CD4-positive, alpha-beta T cell treated with Interleukin-17A for 1 hour (primary cell): Measurements from ENCODE around the gene LHFPL2.
"Not testable (repeated sequence)": the region's sequence is repeated elsewhere in the genome, so short reads cannot be mapped to it uniquely, and the experiment has no call there.

ENCODE experiments used
- DNase-seq: peaks from one replicate; pipeline ENCODE4 v3.0.0-alpha.2; 2020

The LHFPL2 gene

GRCh38 chr5:78648359-78649210 is at the start of gene LHFPL2:
LHFPL2 (minus strand) TSS chr5:78648772; CDS start chr5:78510213, 138,559 bp downstream.
- DNase-seq: no peak

GRCh38 chr5:78696637-78697036 is 48.1 kb upstream of the LHFPL2 start:
- DNase-seq: no peak

GRCh38 chr5:78696052-78696451 is 47.5 kb upstream of the LHFPL2 start:
- not testable (repeated sequence) for DNase-seq

DNA sequence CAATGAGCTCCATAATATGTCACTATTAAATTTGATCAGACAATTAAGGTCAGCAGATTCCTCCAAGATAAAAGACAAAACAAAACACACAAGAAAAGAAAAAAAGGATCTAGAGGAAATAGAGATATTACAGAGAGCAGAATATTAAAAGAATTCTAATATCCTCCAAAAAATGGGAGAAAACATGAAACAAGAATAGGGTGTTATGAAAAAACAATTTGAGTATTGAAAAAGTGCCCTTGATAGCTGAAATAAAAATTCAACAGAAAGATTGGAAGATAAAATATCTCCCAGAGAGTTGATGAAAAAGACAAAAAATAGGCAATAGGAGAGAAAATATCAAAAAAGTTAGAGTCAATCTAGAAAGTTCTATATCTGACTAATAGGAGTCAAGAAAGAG is 44.8 kb upstream of the LHFPL2 start:
- no peak for DNase-seq

GRCh38 chr5:78691084-78691960 is 42.8 kb upstream of the LHFPL2 start:
- no peak for DNase-seq

- DNase-seq: no peak
Observed at GRCh38 chr5:78690253-78690972, 41.8 kb upstream of the LHFPL2 start.

DNA sequence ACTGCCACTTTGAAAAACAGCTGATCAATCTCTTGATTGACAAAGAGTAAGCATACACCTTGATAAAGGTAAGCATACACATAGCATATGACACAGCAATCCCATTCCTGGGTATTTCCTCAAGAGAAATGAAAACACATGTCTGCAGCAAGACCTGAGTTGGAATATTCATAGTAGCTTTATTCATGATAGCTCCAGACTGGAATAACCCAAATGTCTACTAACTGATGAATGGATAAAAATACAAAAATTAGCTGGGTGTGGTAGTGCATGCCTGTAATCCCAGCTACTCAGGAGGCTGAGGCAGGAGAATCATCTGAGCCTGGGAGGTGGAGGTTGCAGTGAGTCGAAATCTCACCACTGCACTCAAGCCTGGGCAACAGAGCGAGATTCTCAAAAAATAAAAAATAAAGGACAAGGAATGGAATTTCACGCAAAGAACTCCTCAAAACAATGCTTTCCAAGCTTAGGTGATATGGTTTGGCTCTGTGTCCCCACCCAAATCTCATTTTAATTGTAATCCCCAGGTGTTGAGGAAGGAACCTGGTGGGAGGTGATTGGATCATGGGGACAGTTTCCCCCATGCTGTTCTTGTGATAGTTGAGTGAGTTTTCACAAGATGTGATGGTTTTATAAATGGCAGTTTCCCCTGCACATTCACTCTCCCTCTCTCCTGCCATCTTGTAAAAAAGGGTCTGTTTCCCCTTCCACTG is 41.1 kb upstream of the LHFPL2 start:
- no peak for DNase-seq

DNA sequence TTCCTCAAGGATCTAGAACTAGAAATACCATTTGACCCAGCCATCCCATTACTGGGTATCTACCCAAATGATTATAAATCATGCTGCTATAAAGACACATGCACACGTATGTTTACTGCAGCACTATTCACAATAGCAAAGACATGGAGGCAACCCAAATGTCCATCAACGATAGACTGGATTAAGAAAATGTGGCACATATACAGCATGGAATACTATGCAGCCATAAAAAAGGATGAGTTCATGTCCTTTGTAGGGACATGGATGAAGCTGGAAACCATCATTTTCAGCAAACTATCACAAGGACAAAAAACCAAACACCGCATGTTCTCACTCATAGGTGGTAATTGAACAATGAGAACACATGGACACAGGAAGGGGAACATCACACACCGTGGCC is 38.9 kb upstream of the LHFPL2 start:
- DNase-seq: not testable (repeated sequence)

GRCh38 chr5:78683905-78684304 is 35.3 kb upstream of the LHFPL2 start:
- not testable (repeated sequence) for DNase-seq

DNA sequence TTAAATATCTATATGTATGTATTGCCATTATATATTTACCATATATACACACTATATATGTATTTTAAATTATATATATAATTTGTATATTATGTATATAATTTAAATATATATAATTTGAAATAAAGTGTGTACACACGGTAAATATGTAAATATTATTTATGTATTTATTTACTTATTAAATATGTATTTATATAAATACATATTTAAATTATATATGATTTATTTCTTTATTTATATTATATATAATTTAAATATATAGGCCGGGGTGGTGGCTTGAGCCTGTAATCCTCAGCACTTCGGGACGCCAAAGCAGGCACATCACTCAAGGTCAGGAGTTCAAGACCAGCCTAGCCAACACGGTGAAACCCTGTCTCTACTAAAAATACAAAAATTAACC is 31.3 kb upstream of the LHFPL2 start:
- DNase-seq: no peak

- DNase-seq: no peak
Observed at GRCh38 chr5:78677777-78678668, 29.5 kb upstream of the LHFPL2 start.

GRCh38 chr5:78675956-78676730 is 27.6 kb upstream of the LHFPL2 start:
- DNase-seq: no peak

DNA sequence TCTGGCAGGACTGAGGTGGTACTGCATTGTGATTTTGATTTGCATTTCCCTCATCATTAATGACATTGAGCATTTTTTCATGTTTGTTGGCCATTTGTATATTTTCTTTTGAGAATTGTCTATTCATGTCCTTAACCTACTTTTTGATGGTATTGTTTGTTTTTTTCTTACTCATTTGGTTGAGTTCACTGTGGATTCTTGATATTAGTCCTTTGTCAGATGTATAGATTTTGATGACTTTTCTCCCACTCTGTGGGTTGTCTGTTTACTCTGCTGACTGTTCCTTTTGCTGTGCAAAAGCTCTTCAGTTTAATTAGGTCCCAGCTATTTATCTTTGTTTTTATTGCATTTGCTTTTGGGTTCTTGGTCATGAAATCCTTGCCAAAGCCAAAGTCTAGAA is 25.3 kb upstream of the LHFPL2 start:
- DNase-seq: not testable (repeated sequence)

DNA sequence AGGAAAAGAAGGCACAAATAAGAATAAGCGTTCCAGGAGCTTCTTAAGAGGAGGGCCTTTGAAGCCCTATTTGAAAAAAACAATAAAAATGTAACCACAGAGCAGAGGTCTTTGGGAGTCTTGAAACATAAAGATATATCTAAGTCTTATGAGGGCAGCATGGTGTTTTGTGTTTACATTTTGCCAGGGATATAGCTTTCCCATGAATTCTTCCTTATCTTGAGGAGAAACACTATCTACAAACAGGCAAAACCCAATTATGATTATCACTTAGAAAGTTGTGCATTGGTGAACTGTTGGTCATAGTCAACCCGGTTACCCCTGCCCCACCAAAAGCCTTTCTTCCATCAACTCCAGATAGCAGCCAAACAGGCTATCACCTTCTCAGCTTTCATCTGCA is 23.6 kb upstream of the LHFPL2 start:
- no peak for DNase-seq

DNA sequence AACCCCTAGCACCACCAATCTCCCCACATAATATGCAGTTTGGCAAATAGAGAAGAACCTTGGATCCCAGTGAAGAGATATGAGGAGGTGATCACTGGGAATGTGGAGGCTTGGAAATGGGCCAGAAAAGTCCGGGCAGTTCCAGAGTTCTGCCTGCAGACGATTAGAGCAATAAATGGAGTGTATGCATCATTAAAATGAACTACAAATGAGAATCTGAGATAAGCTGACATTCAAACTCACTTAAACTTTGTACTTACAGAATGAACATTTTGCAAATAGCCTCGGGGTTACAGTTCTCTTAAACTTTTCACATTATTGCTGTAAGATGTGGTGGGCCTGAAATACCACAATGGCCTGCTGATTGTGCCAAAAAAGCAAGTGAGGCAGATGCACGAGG is 23.0 kb upstream of the LHFPL2 start:
- no peak for DNase-seq

- no peak for DNase-seq
Observed at GRCh38 chr5:78670701-78671269, 22.2 kb upstream of the LHFPL2 start.

GRCh38 chr5:78669331-78669730 is 20.8 kb upstream of the LHFPL2 start:
- DNase-seq: no peak

DNA sequence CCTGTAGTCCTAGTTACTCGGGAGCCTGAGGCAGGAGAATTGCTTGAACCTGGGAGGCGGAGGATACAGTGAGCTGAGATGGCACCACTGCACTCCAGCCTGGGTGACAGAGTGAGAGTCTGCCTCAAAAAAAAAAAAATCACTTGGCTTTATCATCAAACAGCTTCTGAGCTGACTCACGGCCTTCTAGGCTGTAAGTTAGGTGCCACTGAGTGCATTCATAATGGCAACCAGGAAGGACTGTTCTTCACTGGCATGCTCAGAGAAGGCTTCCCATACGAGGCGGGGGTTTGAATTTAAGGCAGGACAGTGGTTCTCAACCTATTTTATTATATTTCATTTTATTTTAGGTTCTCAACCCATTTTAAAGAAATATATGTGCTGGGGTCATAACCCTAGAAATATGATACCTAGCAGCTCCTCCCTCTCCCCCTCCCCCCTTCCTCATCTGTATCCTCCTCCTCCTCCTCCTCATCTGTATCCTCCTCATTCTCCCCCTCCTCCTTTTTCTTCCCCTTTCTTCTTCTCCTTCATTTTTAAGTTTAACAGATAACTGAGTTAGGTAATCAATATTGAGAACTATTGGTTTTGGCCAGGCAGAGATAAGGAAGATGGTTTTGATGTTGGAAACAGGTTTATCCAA is 19.0 kb upstream of the LHFPL2 start:
- no peak for DNase-seq

DNA sequence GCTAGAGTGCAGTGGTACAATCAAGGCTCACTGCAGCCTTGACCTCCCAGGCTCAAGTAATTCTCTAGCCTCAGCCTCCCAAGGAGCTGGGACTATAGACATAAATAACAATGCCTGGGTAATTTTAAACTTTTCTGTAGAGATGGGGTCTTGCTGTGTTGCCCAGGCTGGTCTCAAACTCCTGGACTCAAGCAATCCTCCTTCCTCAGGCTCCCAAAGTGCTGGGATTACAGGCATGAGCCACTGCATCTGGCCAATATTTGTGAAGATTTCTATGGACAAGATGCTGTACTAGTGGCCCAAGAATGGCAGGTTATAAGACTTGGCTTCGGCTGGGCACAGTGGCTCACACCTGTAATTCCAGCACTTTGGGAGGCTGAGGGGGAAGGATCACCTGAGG is 18.4 kb upstream of the LHFPL2 start:
- DNase-seq: not testable (repeated sequence)

DNA sequence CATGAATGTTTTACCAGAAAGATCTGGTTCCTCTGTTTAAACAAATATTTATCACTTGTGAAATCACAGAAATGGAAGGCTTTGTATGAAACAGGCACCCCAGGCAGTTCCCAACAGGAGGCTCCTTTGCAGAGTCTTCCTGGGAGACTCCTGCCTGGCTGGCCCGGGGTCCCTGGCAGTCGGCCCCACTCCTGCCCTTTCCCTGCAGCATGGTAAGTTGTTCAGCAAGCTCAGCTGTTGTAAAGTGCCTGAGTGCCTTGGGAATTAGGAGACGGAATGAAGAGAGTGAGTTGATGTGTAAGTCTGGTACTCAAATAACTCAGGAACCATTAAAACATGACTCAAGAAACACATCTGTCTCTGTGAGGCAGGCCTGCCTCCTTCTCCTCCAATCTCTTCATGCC is 17.5 kb upstream of the LHFPL2 start:
- no peak for DNase-seq
